Psoas muscle (tissue), 8 donors: Measurements from ENCODE around the gene AGPAT2. TPM values are rescaled to one million over a fixed set of nuclear protein-coding genes. Genes with fewer than 3 reads are reported as not detected.
"Not testable (repeated sequence)": the region's sequence is repeated elsewhere in the genome, so short reads cannot be mapped to it uniquely, and the experiment has no call there.

ENCODE experiments used
- ATAC-seq, 4 donors: fragments of 200-7000 bp; cut with Tn5 transposase; one replicate each; pipeline ENCODE4 v1.9.1; 2020; ENCODE audit warnings: moderate library complexity in 3 of 4, mild to moderate bottlenecking in 2 of 4
- DNase-seq, 2 donors: peaks; one replicate each; pipeline ENCODE4 v3.0.0-alpha.2; 2020
- H3K27ac ChIP-seq: fragments of 200-600 bp; one replicate; pipeline ENCODE4 v1.8.0; 2022
- H3K27me3 ChIP-seq, 3 donors: fragments of 200-600 bp in 1 of 3; one replicate each; pipeline versions ENCODE4 v1.6.1 to v1.8.0; 2013 to 2022; ENCODE audit warnings: low read length in 2 of 3, mild to moderate bottlenecking in 2 of 3, moderate library complexity in 1 of 3; ENCODE audit not compliant: insufficient read depth in 3 of 3
- H3K36me3 ChIP-seq, 2 donors: fragments of 200-600 bp in 1 of 2; one replicate each; pipeline versions ENCODE4 v1.6.1 to v1.8.0; 2013 to 2022; ENCODE audit warnings: low read depth in 1 of 2, mild to moderate bottlenecking in 1 of 2, moderate library complexity in 1 of 2; ENCODE audit not compliant: insufficient read depth in 1 of 2
- H3K4me1 ChIP-seq: fragments of 200-600 bp; one replicate; pipeline ENCODE4 v1.8.0; 2022
- H3K4me3 ChIP-seq: fragments of 200-600 bp; one replicate; pipeline ENCODE4 v1.8.0; 2022; ENCODE audit warnings: mild to moderate bottlenecking
- H3K9me3 ChIP-seq: fragments of 200-600 bp; one replicate; pipeline ENCODE4 v1.8.0; 2022
- CTCF ChIP-seq: fragments of 200-600 bp; IDR thresholded peaks from one replicate; pipeline ENCODE4 v1.8.0; 2022; ENCODE audit warnings: antibody characterized with exemption
- WGBS, 3 donors: extraction: QIAGEN DNeasy Blood & Tissue Kit; methylation state at CpG; one replicate each; pipeline versions ENCODE4 v1.1.6 to v1.1.7; 2013; 5-methylcytosine and 5-hydroxymethylcytosine counted together
- intact Hi-C, 2 donors: fragments of 100-400 bp; cut with DNase I; formaldehyde crosslinking; loops; one replicate each; pipeline versions ENCODE4 v1.11.0 to v1.14.2; 2022
- polyA plus RNA-seq, 3 donors: library from polyadenylated mRNA; stranded (reverse); fragments of 200-250 nt; gene quantifications; one replicate each; pipeline ENCODE4 v1.2.3, GENCODE V29; 2013
- total RNA-seq, 4 donors: library from RNA; stranded (reverse); fragmentation: NEBNext Ultra II Directional in 2 of 4; extraction: Animal tissue kit (Norgen Biotek cat#: 25700) in 2 of 4; gene quantifications; one replicate each; pipeline versions ENCODE4 v1.2.1 to v1.2.4, GENCODE V29; 2021 to 2023
- donor health status: healthy with polysubstance abuse.
- donor health status: DM: no; HTN: no; CAD: no; lungs with moderate emphysema.
- donor health status: Bipolar disorder and iron deficiency.
- donor health status: healthy.
- donor health status: DM: yes; HTN: yes; CAD: no.
- donor health status: DM: no; HTN: no; CAD: no.
- donor health status: DM: no; HTN: no; CAD: no.
- donor health status: DM: yes; HTN: yes; CAD: no.

The AGPAT2 gene
- total and polyA plus RNA-seq, 7 donors = 15.5 to 66.5 (median 41.6) TPM

GRCh38 chr9:136634904-136635303 lies 52.4 kb downstream of the AGPAT2 start:
- H3K36me3 ChIP-seq = no peaks in the 10 kb centered on the region
- ATAC-seq (no peak), DNase-seq (peak in 1 of 2 donors; percentile 24)
- intact Hi-C loops = loop anchor here (5.0 to 10.0 kb wide), 2 partner anchors 57 to 300 kb away; no protein-coding TSS in a partner anchor
- no peak overlapping the region for H3K27ac ChIP-seq
- H3K27me3 ChIP-seq = no peaks in the 10 kb centered on the region
- WGBS, 3 donors = 47 to 76% (median 49%) methylated on average over 11 of the region's 11 CpGs
- H3K4me3 ChIP-seq = no peak overlapping the region
- no peaks in the 10 kb centered on the region for H3K4me1 ChIP-seq
- no peak for TF ChIP-seq CTCF
- H3K9me3 ChIP-seq = no peaks in the 10 kb centered on the region

DNA sequence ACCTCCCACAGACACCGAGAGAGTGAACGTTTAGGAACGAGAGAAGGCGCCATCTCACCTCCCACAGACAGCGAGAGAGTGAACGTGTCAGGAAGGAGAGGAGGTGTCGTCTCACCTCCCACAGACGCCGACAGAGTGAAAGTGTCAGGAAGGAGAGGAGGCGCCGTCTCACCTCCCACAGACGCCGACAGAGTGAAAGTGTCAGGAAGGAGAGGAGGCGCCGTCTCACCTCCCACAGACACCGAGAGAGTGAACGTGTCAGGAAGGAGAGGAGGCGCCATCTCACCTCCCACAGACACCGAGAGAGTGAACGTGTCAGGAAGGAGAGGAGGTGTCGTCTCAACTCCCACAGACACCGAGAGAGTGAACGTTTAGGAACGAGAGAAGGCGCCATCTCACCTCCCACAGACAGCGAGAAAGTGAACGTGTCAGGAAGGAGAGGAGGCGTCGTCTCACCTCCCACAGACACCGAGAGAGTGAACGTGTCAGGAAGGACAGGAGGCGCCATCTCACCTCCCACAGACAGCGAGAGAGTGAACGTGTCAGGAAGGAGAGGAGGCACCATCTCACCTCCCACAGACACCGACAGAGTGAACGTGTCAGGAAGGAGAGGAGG lies 54.7 kb downstream of the AGPAT2 start:
- not testable (repeated sequence) for H3K27ac ChIP-seq, H3K36me3 ChIP-seq, ATAC-seq, DNase-seq, H3K4me3 ChIP-seq, H3K4me1 ChIP-seq, H3K27me3 ChIP-seq, H3K9me3 ChIP-seq
- intact Hi-C loops = loop anchor here (5.0 to 10.0 kb wide), 2 partner anchors 60 to 298 kb away; no protein-coding TSS in a partner anchor
- WGBS, 3 donors = 80 to 84% (median 80%) methylated on average over 36 of the region's 36 CpGs

DNA sequence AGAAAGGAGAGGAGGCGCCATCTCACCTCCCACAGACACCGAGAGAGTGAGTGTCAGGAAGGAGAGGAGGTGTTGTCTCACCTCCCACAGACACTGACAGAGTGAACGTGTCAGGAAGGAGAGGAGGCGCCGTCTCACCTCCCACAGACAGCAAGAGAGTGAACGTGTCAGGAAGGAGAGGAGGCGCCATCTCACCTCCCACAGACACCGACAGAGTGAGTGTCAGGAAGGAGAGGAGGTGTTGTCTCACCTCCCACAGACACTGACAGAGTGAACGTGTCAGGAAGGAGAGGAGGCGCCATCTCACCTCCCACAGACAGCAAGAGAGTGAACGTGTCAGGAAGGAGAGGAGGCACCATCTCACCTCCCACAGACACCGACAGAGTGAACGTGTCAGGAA lies 55.2 kb downstream of the AGPAT2 start:
- intact Hi-C loops = loop anchor here (5.0 to 10.0 kb wide), 2 partner anchors 60 to 297 kb away; no protein-coding TSS in a partner anchor

GRCh38 chr9:136631038-136632000 lies 55.9 kb downstream of the AGPAT2 start:
- peak; percentile 83 to 88 for DNase-seq
- H3K9me3 ChIP-seq = no peaks in the 10 kb centered on the region
- H3K27me3 ChIP-seq = peaks cover 0 to 2% (median 0%) of the 10 kb centered on the region in 3 donors
- peak; percentile 81 for TF ChIP-seq CTCF
- intact Hi-C loops = loop anchor here (1.0 to 10.0 kb wide), 4 partner anchors 61 to 297 kb away; no protein-coding TSS in a partner anchor
- peak; percentile 83 to 95 (median 90) for ATAC-seq
- 48 to 57% (median 51%) methylated on average over 31 of the region's 31 CpGs for WGBS, 3 donors
- no peak overlapping the region for H3K27ac ChIP-seq
- no peaks in the 10 kb centered on the region for H3K36me3 ChIP-seq
- H3K4me3 ChIP-seq = no peak overlapping the region
- H3K4me1 ChIP-seq = no peaks in the 10 kb centered on the region

More for the DNA sequence above, 55.2 kb downstream of the AGPAT2 start:
- not testable (repeated sequence) for H3K4me3 ChIP-seq, H3K27me3 ChIP-seq, DNase-seq, ATAC-seq, H3K36me3 ChIP-seq, H3K27ac ChIP-seq, H3K4me1 ChIP-seq, H3K9me3 ChIP-seq
- 55 to 73% (median 63%) methylated on average over 6 to 12 of the region's 13 CpGs for WGBS, 3 donors

DNA sequence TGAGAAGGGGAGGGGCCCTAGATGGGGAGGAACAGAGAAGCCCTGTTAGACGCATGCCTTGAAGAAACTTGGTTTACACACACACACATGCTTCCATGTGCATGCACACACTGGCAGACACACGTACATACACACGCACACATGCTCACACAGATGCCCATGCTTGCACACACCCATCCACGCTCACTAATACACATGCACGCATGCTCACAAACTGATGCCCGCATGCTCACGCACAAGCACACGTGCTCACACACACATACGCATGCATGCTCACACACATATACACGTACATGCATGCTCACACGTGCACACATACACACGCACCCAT lies 56.6 kb downstream of the AGPAT2 start:
- DNase-seq (no peak), ATAC-seq (no peak)
- intact Hi-C loops = loop anchor here (2.0 to 10.0 kb wide), 3 partner anchors 62 to 296 kb away; no protein-coding TSS in a partner anchor
- Histone ChIP-seq H3K27me3 (peaks cover 0 to 2% (median 0%) of the 10 kb centered on the region in 3 donors), H3K9me3 (no peaks in the 10 kb centered on the region), H3K27ac (no peak overlapping the region), H3K36me3 (no peaks in the 10 kb centered on the region), H3K4me1 (peaks cover 6% of the 10 kb centered on the region), H3K4me3 (no peak overlapping the region)
- WGBS, 3 donors = 60 to 76% (median 73%) methylated on average over 12 of the region's 12 CpGs
- no peak for TF ChIP-seq CTCF
